CD1c-positive myeloid dendritic cell (primary cell): Measurements from ENCODE around the gene DCAF8.

Experiments
- DNase-seq: peaks from one replicate; pipeline ENCODE4 v3.0.0-alpha.2; 2016; ENCODE audit errors: extremely low spot score

Gene DCAF8

GRCh38 chr1:160226623-160227022 is 35.7 kb downstream of the DCAF8 start:
- no peak for DNase-seq

- DNase-seq = no peak
Measured at GRCh38 chr1:160225345-160225744, 37.0 kb downstream of the DCAF8 start.

- DNase-seq = no peak
Measured at GRCh38 chr1:160224606-160225005, 37.7 kb downstream of the DCAF8 start.

- DNase-seq = no peak
Measured at GRCh38 chr1:160222546-160222945, 39.8 kb downstream of the DCAF8 start.

- DNase-seq = no peak
Measured at GRCh38 chr1:160221089-160221488, 41.3 kb downstream of the DCAF8 start.

- no peak for DNase-seq
Measured at GRCh38 chr1:160220301-160220700, 42.0 kb downstream of the DCAF8 start.

GRCh38 chr1:160219062-160219929 is 43.1 kb downstream of the DCAF8 start:
- peak; percentile 47 for DNase-seq

- DNase-seq = no peak
Measured at GRCh38 chr1:160217481-160218051, 44.8 kb downstream of the DCAF8 start.

GRCh38 chr1:160216301-160216700 is 46.0 kb downstream of the DCAF8 start:
- DNase-seq = peak; percentile 4

- DNase-seq = no peak
Measured at GRCh38 chr1:160214481-160215140, 47.7 kb downstream of the DCAF8 start.

- DNase-seq = no peak
Measured at GRCh38 chr1:160211046-160211790, 51.1 kb downstream of the DCAF8 start.

GRCh38 chr1:160210561-160210960 is 51.8 kb downstream of the DCAF8 start:
- DNase-seq = no peak

- no peak for DNase-seq
Measured at GRCh38 chr1:160209321-160210046, 52.9 kb downstream of the DCAF8 start.

GRCh38 chr1:160208557-160209320 is 53.6 kb downstream of the DCAF8 start:
- DNase-seq = no peak

- no peak for DNase-seq
Measured at GRCh38 chr1:160207771-160208556, 54.4 kb downstream of the DCAF8 start.

GRCh38 chr1:160207118-160207650 is 55.2 kb downstream of the DCAF8 start:
- DNase-seq = no peak

GRCh38 chr1:160206421-160207117 is 55.8 kb downstream of the DCAF8 start:
- peak; percentile 72 for DNase-seq

- peak; percentile 74 for DNase-seq
Measured at GRCh38 chr1:160206036-160206389, 56.3 kb downstream of the DCAF8 start.
